Measurements from ENCODE around the gene FAM174C.

The FAM174C gene

GRCh38 chr19:1229056-1229923 is 46.0 kb upstream of the FAM174C start:
- no peak for DNase-seq (ENCODE audit: low read depth)
- no peak overlapping the region for H3K4me3 ChIP-seq (ENCODE audit: low read depth, low read length)
- TF ChIP-seq, protein P1, sequence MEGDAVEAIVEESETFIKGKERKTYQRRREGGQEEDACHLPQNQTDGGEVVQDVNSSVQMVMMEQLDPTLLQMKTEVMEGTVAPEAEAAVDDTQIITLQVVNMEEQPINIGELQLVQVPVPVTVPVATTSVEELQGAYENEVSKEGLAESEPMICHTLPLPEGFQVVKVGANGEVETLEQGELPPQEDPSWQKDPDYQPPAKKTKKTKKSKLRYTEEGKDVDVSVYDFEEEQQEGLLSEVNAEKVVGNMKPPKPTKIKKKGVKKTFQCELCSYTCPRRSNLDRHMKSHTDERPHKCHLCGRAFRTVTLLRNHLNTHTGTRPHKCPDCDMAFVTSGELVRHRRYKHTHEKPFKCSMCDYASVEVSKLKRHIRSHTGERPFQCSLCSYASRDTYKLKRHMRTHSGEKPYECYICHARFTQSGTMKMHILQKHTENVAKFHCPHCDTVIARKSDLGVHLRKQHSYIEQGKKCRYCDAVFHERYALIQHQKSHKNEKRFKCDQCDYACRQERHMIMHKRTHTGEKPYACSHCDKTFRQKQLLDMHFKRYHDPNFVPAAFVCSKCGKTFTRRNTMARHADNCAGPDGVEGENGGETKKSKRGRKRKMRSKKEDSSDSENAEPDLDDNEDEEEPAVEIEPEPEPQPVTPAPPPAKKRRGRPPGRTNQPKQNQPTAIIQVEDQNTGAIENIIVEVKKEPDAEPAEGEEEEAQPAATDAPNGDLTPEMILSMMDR (IDR thresholded peaks at IDR 0.05; ENCODE audit: low read depth, low read length, missing control alignments) = no peak

GRCh38 chr19:1229924-1230782 is 45.2 kb upstream of the FAM174C start:
- no peak for DNase-seq (ENCODE audit: low read depth)
- TF ChIP-seq, protein P1 (IDR thresholded peaks at IDR 0.05; ENCODE audit: low read depth, low read length, missing control alignments) = no peak
- no peak overlapping the region for H3K4me3 ChIP-seq (ENCODE audit: low read depth, low read length)

- TF ChIP-seq, protein P1 (IDR thresholded peaks at IDR 0.05; ENCODE audit: low read depth, low read length, missing control alignments) = peak; percentile 7
- H3K4me3 ChIP-seq (ENCODE audit: low read depth, low read length) = no peak overlapping the region
- no peak for DNase-seq (ENCODE audit: low read depth)
These were observed 44.4 kb upstream of the FAM174C start for GRCh38 chr19:1230783-1231489.

DNA sequence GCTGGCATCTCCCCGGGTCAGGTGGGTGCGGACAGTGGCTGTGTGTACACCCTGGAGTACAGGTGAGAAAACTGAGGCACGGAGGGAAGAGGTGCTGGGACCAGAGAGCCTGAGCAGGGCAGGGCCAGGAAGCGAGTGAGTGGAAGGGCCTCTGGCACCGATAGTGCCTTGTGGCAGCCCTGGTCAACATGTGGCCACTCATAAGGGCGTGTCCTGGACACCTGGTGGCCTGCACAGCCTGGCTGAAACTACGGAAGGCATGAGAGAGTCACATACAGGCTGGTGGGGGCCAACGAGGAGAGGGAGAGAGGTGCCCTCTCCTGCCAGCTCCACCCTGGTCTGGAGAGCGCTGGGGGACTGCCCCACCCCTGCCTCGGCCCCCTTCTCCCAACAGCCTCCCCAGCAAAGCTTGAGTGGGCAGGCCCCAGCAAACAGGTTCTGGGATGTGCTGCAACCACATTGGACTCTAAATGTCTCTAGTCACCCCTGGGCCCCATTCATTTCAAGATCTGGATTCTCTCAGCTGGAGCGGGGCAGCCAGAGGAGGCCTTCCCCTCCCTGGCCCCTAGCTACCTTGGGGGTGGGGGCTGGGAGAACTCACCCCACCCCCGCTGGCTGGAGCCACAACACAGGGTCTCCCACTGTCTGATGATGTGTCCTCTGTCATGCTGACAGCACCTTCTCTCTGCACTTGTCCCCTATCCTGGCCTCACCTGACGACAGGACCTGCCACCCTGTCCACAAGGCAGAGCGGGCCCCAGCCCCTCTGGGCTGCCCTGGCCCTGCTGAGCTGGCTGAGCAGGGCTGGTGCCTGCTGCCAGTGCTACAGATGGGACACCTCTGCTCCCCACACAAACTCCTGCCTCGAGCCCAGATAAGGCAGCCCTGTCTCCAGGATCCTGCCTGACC is 43.3 kb upstream of the FAM174C start:
- DNase-seq (ENCODE audit: low read depth) = no peak
- TF ChIP-seq, protein P1 (IDR thresholded peaks at IDR 0.05; ENCODE audit: low read depth, low read length, missing control alignments) = no peak
- no peak overlapping the region for H3K4me3 ChIP-seq (ENCODE audit: low read depth, low read length)

GRCh38 chr19:1232652-1233072 is 42.7 kb upstream of the FAM174C start:
- no peak overlapping the region for H3K4me3 ChIP-seq (ENCODE audit: low read depth, low read length)
- TF ChIP-seq, protein P1 (IDR thresholded peaks at IDR 0.05; ENCODE audit: low read depth, low read length, missing control alignments) = no peak
- no peak for DNase-seq (ENCODE audit: low read depth)

Data from GM12864 (cell line).